A549 (cell line): Measurements from ENCODE around the gene BUB1B. TPM values are rescaled to one million over a fixed set of nuclear protein-coding genes. Genes with fewer than 3 reads are reported as not detected.

Experiments
- ATAC-seq, 2 experiments: fragments of 200-7000 bp in 1 of 2; fragments of >200 bp in 1 of 2; cut with Nextera tagmentation in 1 of 2; cut with Tn5 transposase in 1 of 2; 3 replicates each; pipeline versions ENCODE4 v1.8.0 to v1.9.1; 2018 to 2020; ENCODE audit warnings: mild to moderate bottlenecking in 1 of 2, moderate library complexity in 1 of 2
- CTCF ChIA-PET: fragments of 300-600 bp; sonication (Branson Sonifier 250); formaldehyde crosslinking; extraction: SDS; loops from one replicate; lab custom pipeline; 2021; ENCODE audit warnings: antibody characterized with exemption, inconsistent platforms; lab: Yijun Ruan, JAX
- POLR2A ChIA-PET: fragments of 350-600 bp; formaldehyde crosslinking; extraction: SDS; loops from one replicate; lab custom pipeline; 2021; ENCODE audit warnings: antibody characterized with exemption, inconsistent platforms; lab: Yijun Ruan, JAX
- DNase-seq, 2 experiments: peaks; one replicate each; pipeline versions ENCODE4 v3.0.0 to v3.0.0-alpha.2; 2011 to 2016; ENCODE audit warnings: low read depth in 1 of 2, low spot score in 1 of 2
- FAIRE-seq: peaks from 2 replicates; lab custom pipeline; 2011; peaks lifted over from hg19 to GRCh38; lab: Jason Lieb, UNC
- H3K27ac ChIP-seq, 2 experiments: fragments of >200 bp; sonication (Bioruptor Twin); formaldehyde crosslinking; 3 replicates each; pipeline ENCODE4 v1.5.1; 2016 to 2017
- H3K4me1 ChIP-seq: fragments of >200 bp; sonication (Bioruptor Twin); formaldehyde crosslinking; 3 replicates; pipeline ENCODE4 v1.6.1; 2016
- H3K4me2 ChIP-seq: fragments of >200 bp; sonication (Bioruptor Twin); formaldehyde crosslinking; 3 replicates; pipeline ENCODE4 v1.6.1; 2016
- H3K4me3 ChIP-seq: fragments of >200 bp; sonication (Bioruptor Twin); formaldehyde crosslinking; 3 replicates; pipeline ENCODE4 v1.5.1; 2016
- H3K9me3 ChIP-seq: fragments of >200 bp; sonication (Bioruptor Twin); formaldehyde crosslinking; 3 replicates; pipeline ENCODE4 v1.6.1; 2016
- CEBPB ChIP-seq, 2 experiments: fragments of >200 bp in 1 of 2; sonication (Bioruptor Twin) in 1 of 2; formaldehyde crosslinking in 1 of 2; IDR thresholded peaks; 2 replicates each; pipeline ENCODE4 v1.6.1; 2012 to 2016
- CHD2 ChIP-seq: fragments of 150-350 bp; IDR thresholded peaks from 2 replicates; pipeline ENCODE4 v1.6.1; 2014; ENCODE audit warnings: low read length; ENCODE audit not compliant: partially characterized antibody
- EHF ChIP-seq: fragments of 250-450 bp; sonication (Bioruptor Pico); IDR thresholded peaks from 2 replicates; pipeline ENCODE4 v1.5.0; 2020; ENCODE audit warnings: mild to moderate bottlenecking
- HDAC2 ChIP-seq: fragments of 200-600 bp; sonication (generic); IDR thresholded peaks from 2 replicates; pipeline ENCODE4 v1.6.1; 2016
- HOXB13 ChIP-seq: fragments of 250-450 bp; sonication (Bioruptor Pico); IDR thresholded peaks from 2 replicates; pipeline ENCODE4 v1.5.0; 2020; ENCODE audit warnings: low read depth, mild to moderate bottlenecking, moderate library complexity
- JUN ChIP-seq, 2 experiments: fragments of >200 bp; sonication (Bioruptor Twin); formaldehyde crosslinking; IDR thresholded peaks; 2 replicates in 1 of 2; 3 replicates in 1 of 2; pipeline ENCODE4 v1.6.1; 2016 to 2017
- JUNB ChIP-seq: fragments of >200 bp; sonication (Bioruptor Twin); formaldehyde crosslinking; IDR thresholded peaks from 2 replicates; pipeline ENCODE4 v1.6.1; 2016
- KDM1A ChIP-seq: fragments of 200-600 bp; sonication (generic); IDR thresholded peaks from 2 replicates; pipeline ENCODE4 v1.6.1; 2016; ENCODE audit warnings: low read depth, mild to moderate bottlenecking
- KDM5A ChIP-seq: fragments of 200-600 bp; sonication (generic); IDR thresholded peaks from 2 replicates; pipeline ENCODE4 v1.6.1; 2016; ENCODE audit warnings: antibody characterized with exemption, mild to moderate bottlenecking
- NFE2L2 ChIP-seq: fragments of 150-350 bp; conservative IDR thresholded peaks from 2 replicates; pipeline ENCODE4 v1.6.1; 2014; ENCODE audit warnings: low read length
- POLR2A ChIP-seq: IDR thresholded peaks from 2 replicates; pipeline ENCODE4 v1.6.1; 2012; ENCODE audit warnings: mild to moderate bottlenecking, low read length
- POLR2AphosphoS2 ChIP-seq: conservative IDR thresholded peaks from 2 replicates; pipeline ENCODE4 v1.6.1; 2012; ENCODE audit warnings: low read length, improper control_type of control experiment, inconsistent platforms
- RARB ChIP-seq: fragments of 250-450 bp; sonication (Bioruptor Pico); IDR thresholded peaks from 2 replicates; pipeline ENCODE4 v1.8.0; 2021; ENCODE audit warnings: mild to moderate bottlenecking, moderate library complexity
- SMC3 ChIP-seq: fragments of >200 bp; sonication (Bioruptor Twin); formaldehyde crosslinking; IDR thresholded peaks from 3 replicates; pipeline ENCODE4 v1.6.1; 2018; ENCODE audit warnings: inconsistent platforms
- ZNF302 ChIP-seq: fragments of 250-450 bp; sonication (Bioruptor Pico); IDR thresholded peaks from 2 replicates; pipeline ENCODE4 v1.9.0; 2021; ENCODE audit warnings: inconsistent platforms, mild to moderate bottlenecking, moderate library complexity
- ZSCAN20 ChIP-seq: fragments of 250-450 bp; sonication (Bioruptor Pico); IDR thresholded peaks from 2 replicates; pipeline ENCODE4 v1.8.0; 2022; ENCODE audit warnings: mild to moderate bottlenecking, moderate library complexity
- WGBS: methylation state at CpG from one replicate; pipeline ENCODE4 v1.1.6; 2017; ENCODE audit errors: missing lambda C conversion rate; 5-methylcytosine and 5-hydroxymethylcytosine counted together
- polyA plus RNA-seq, 4 experiments: library from polyadenylated mRNA; depleted of rRNA in 3 of 4; stranded (reverse); fragments of >200 nt; fragmentation: RNase III in 1 of 4; extraction: RNeasy Plus Mini Kit Qiagen cat#74134 plus additional on column Dnase treatment in 1 of 4; gene quantifications; 2 replicates in 3 of 4; 3 replicates in 1 of 4; pipeline ENCODE4 v1.2.3, GENCODE V29; 2011 to 2017
- TF ChIP-seq, protein P1 (sequence below): IDR thresholded peaks from 2 replicates; pipeline ENCODE4 v1.6.1; 2012
- TF ChIP-seq, protein P2 (sequence below): fragments of 250-450 bp; sonication (Bioruptor Pico); IDR thresholded peaks from 2 replicates; pipeline ENCODE4 v1.5.0; 2021; ENCODE audit warnings: mild to moderate bottlenecking, moderate library complexity, borderline replicate concordance
- TF ChIP-seq, protein P3 (sequence below): fragments of >200 bp; sonication (Bioruptor Twin); formaldehyde crosslinking; IDR thresholded peaks from 3 replicates; pipeline ENCODE4 v1.6.1; 2016
- TF ChIP-seq, protein P4 (sequence below): fragments of 250-450 bp; sonication (Bioruptor Pico); IDR thresholded peaks from 2 replicates; pipeline ENCODE4 v1.5.0; 2020; ENCODE audit warnings: low read depth, mild to moderate bottlenecking, moderate library complexity

The BUB1B gene
- polyA plus RNA-seq, 2 of the 4 experiments (the other 2 are of a cell fraction), result 37.5 to 50.2 TPM

DNA sequence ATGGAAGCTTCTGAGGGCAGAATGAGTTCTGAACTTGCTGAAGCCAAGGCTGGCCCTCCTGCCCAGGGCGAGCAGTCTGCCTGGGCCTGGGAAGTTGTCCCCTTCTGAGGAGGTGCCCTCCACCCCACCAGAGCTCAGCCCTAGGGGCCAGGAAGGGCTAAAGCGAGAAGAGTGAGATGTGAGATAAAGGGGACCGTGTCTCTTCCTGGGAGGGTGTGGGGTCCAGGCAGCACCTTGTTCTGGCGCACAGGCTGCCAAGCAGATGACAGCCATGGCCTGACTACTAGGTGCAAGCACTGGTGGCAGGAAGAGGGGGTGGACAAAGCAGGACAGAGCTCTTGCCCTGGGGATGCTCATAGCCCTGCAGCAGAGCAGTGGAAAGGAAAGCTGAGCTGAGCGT, 81.7 kb downstream of the BUB1B start:
- no peak for FAIRE-seq

DNA sequence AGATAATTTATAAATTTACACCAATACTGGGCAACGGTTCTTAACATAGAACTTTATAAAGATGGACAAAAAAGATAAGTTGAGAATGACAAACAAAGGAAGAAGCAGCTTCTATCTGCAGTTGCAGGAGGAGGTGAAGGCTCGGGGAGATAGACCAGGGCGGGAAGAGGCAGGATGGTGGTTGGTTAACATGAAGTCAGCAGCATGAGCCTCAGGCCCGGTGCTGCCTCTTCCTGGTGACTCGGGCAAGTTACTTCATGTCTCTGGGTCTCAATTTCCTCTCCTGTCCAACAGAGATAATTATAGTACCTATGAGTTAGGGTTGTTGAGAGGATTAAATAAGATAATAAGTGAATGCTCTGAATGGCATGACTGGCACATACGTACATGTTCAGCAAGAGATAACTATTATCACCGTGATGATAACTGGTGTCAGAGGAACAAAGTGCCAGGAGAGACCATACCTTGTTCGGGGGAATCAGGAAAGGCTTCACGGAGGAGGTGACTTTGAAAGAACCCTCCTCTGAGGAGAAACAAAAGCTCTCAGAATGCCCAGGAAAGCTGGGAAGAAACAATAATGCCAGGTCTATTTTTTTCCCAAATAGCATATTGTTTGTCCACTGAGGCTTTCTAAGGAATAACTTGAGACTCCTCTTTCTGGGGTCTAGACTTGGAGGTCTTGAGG, 82.4 kb downstream of the BUB1B start:
- ChIA-PET POLR2A (no interaction called here), CTCF (interaction anchor here (0.6 to 16.4 kb wide), 5 partner anchors 26 to 1803 kb away, joined by 3 to 144 read pairs (median 4); no protein-coding TSS in a partner anchor)
- FAIRE-seq, result no peak
- H3K9me3 ChIP-seq, result no peaks in the 10 kb centered on the region
- WGBS, result 64% methylated on average over 9 of the region's 9 CpGs
- TF ChIP-seq JUN (IDR thresholded peaks at IDR 0.05) (no peak), NFE2L2 (0 out of 2 replicates have a peak, but pooled peaks have one; percentile 3)
- no peak for ATAC-seq
- peaks cover 9% of the 10 kb centered on the region for H3K4me1 ChIP-seq
- no peak overlapping the region for H3K4me3 ChIP-seq
- no peak for DNase-seq
- no peak overlapping the region for H3K27ac ChIP-seq
- H3K4me2 ChIP-seq, result no peak overlapping the region

More for the DNA sequence above, 81.7 kb downstream of the BUB1B start:
- Histone ChIP-seq H3K9me3 (no peaks in the 10 kb centered on the region), H3K4me3 (no peak overlapping the region), H3K27ac (no peak overlapping the region), H3K4me2 (no peak overlapping the region), H3K4me1 (peaks cover 9% of the 10 kb centered on the region)
- DNase-seq, result no peak
- POLR2A ChIA-PET, result no interaction called here
- 81% methylated on average over 2 of the region's 5 CpGs for WGBS
- no peak for ATAC-seq
- CTCF ChIA-PET, result interaction anchor here (0.6 to 16.4 kb wide), 6 partner anchors 25 to 1803 kb away, joined by 3 to 144 read pairs (median 4); no protein-coding TSS in a partner anchor
- TF ChIP-seq JUNB (no peak), CEBPB (IDR thresholded peaks at IDR 0.05) (no peak), NFE2L2 (no peak), RARB (CRISPR knock-in tag) (no peak), KDM5A (no peak), EHF (CRISPR knock-in tag) (no peak), CHD2 (no peak), ZSCAN20 (CRISPR knock-in tag) (no peak), SMC3 (no peak), POLR2A (no peak), ZNF302 (CRISPR knock-in tag) (no peak), POLR2AphosphoS2 (no peak), KDM1A (no peak), HOXB13 (CRISPR knock-in tag) (no peak), HDAC2 (no peak)
- TF ChIP-seq, protein P1, sequence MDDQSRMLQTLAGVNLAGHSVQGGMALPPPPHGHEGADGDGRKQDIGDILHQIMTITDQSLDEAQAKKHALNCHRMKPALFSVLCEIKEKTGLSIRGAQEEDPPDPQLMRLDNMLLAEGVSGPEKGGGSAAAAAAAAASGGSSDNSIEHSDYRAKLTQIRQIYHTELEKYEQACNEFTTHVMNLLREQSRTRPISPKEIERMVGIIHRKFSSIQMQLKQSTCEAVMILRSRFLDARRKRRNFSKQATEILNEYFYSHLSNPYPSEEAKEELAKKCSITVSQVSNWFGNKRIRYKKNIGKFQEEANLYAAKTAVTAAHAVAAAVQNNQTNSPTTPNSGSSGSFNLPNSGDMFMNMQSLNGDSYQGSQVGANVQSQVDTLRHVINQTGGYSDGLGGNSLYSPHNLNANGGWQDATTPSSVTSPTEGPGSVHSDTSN, result no peak
- TF ChIP-seq, protein P2, sequence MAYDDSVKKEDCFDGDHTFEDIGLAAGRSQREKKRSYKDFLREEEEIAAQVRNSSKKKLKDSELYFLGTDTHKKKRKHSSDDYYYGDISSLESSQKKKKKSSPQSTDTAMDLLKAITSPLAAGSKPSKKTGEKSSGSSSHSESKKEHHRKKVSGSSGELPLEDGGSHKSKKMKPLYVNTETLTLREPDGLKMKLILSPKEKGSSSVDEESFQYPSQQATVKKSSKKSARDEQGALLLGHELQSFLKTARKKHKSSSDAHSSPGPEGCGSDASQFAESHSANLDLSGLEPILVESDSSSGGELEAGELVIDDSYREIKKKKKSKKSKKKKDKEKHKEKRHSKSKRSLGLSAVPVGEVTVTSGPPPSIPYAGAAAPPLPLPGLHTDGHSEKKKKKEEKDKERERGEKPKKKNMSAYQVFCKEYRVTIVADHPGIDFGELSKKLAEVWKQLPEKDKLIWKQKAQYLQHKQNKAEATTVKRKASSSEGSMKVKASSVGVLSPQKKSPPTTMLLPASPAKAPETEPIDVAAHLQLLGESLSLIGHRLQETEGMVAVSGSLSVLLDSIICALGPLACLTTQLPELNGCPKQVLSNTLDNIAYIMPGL (CRISPR knock-in tag), result no peak
- TF ChIP-seq, protein P3, sequence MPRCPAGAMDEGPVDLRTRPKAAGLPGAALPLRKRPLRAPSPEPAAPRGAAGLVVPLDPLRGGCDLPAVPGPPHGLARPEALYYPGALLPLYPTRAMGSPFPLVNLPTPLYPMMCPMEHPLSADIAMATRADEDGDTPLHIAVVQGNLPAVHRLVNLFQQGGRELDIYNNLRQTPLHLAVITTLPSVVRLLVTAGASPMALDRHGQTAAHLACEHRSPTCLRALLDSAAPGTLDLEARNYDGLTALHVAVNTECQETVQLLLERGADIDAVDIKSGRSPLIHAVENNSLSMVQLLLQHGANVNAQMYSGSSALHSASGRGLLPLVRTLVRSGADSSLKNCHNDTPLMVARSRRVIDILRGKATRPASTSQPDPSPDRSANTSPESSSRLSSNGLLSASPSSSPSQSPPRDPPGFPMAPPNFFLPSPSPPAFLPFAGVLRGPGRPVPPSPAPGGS, result no peak
- TF ChIP-seq, protein P4, sequence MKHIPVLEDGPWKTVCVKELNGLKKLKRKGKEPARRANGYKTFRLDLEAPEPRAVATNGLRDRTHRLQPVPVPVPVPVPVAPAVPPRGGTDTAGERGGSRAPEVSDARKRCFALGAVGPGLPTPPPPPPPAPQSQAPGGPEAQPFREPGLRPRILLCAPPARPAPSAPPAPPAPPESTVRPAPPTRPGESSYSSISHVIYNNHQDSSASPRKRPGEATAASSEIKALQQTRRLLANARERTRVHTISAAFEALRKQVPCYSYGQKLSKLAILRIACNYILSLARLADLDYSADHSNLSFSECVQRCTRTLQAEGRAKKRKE (CRISPR knock-in tag), result no peak
